Thyroid gland (tissue), 4 donors: ENCODE results near the gene EHD3. TPM values are rescaled to one million over a fixed set of nuclear protein-coding genes. Genes with fewer than 3 reads are reported as not detected.

Experiments
- DNase-seq, 2 donors: peaks; one replicate each; pipeline ENCODE4 v3.0.0-alpha.2; 2019
- H3K27ac ChIP-seq, 3 donors: fragments of 200-600 bp; sonication (generic); 1 replicate in 2 of 3; 2 replicates in 1 of 3; pipeline ENCODE4 v1.5.1; 2016 to 2019; ENCODE audit warnings: mild to moderate bottlenecking in 1 of 3, moderate library complexity in 1 of 3
- H3K27me3 ChIP-seq: fragments of 200-600 bp; sonication (generic); one replicate; pipeline ENCODE4 v1.5.1; 2019
- H3K36me3 ChIP-seq, 2 donors: fragments of 200-600 bp; sonication (generic); one replicate each; pipeline ENCODE4 v1.5.1; 2016 to 2019
- H3K4me1 ChIP-seq, 2 donors: fragments of 200-600 bp; sonication (generic); one replicate each; pipeline ENCODE4 v1.5.1; 2017 to 2019
- H3K4me3 ChIP-seq, 3 donors: fragments of 200-600 bp; sonication (generic); replicated peaks in 1 of 3; 1 replicate in 2 of 3; 2 replicates in 1 of 3; pipeline ENCODE4 v1.5.1; 2016; ENCODE audit warnings: mild to moderate bottlenecking in 1 of 3
- H3K9me3 ChIP-seq: fragments of 200-600 bp; sonication (generic); one replicate; pipeline ENCODE4 v1.5.1; 2017
- CTCF ChIP-seq, 6 experiments: fragments of 200-600 bp in 3 of 6; fragments of 450-650 bp in 3 of 6; sonication (generic) in 3 of 6; IDR thresholded peaks; one replicate each; pipeline ENCODE4 v1.5.1; 2016 to 2019; ENCODE audit warnings: antibody characterized with exemption in 6 of 6, mild to moderate bottlenecking in 2 of 6, inconsistent platforms in 1 of 6, moderate library complexity in 1 of 6
- POLR2A ChIP-seq, 2 donors: fragments of 450-650 bp; IDR thresholded peaks; one replicate each; pipeline ENCODE4 v1.6.1; 2017; ENCODE audit warnings: antibody characterized with exemption in 2 of 2, mild to moderate bottlenecking in 2 of 2, moderate library complexity in 1 of 2
- WGBS, 2 donors: methylation state at CpG; one replicate each; pipeline ENCODE4 v1.1.5; 2017; 5-methylcytosine and 5-hydroxymethylcytosine counted together
- intact Hi-C: fragments of 100-400 bp; cut with DNase I; formaldehyde crosslinking; loops from one replicate; pipeline ENCODE4 v1.15.1; 2023
- total RNA-seq, 4 donors: library from RNA; depleted of rRNA; stranded (reverse); fragments of >200 nt; gene quantifications; one replicate each; pipeline ENCODE4 v1.2.3, GENCODE V29; 2016

EHD3 gene
- total RNA-seq, 4 donors from 2014 or later: 4.2 to 9.2 (median 5.5) TPM

DNA sequence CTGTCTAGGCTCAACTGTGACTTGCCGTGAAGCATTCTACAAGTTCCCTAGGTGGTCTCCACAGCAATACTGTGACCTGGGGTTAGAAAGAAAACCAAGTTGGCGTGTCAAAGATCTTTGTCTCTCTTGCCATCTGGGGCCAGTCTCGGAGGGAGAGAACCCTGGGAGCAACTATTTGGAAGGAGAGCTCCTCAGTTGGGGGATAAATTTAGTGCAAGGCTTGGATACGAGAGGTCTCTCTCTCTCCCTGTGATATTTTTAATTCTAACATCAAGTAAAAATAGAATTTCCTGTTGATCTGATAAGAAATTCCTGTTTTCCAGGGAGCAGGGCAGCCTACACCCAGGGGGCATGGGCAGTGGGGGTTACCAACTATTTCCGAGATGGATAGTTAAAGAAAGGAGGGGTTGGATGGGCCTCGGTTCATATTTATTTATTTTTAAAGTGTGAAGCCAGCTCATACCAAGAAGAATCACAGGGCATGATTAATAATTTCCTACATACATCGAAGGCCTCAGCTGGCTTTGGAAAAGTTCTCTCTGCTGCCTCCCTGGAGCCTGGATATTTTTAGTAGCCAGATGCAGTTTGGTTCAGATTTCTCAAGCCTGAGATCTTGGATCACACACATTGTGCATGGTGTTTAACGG is 62.8 kb downstream of the EHD3 start:
- intact Hi-C loops: no loop called here
- Histone ChIP-seq H3K27ac (no peak overlapping the region), H3K36me3 (no peaks in the 10 kb centered on the region), H3K4me1 (no peaks in the 10 kb centered on the region), H3K4me3 (no peak overlapping the region), H3K9me3 (no peaks in the 10 kb centered on the region), H3K27me3 (no peaks in the 10 kb centered on the region)
- TF ChIP-seq CTCF (IDR thresholded peaks at IDR 0.05) (no peak), POLR2A (IDR thresholded peaks at IDR 0.05) (no peak)
- WGBS, 2 donors: 57 to 62% methylated on average over 8 of the region's 8 CpGs
- DNase-seq: no peak

- Histone ChIP-seq H3K27ac (no peak overlapping the region), H3K9me3 (no peaks in the 10 kb centered on the region), H3K4me1 (no peaks in the 10 kb centered on the region), H3K4me3 (no peak overlapping the region), H3K27me3 (no peaks in the 10 kb centered on the region), H3K36me3 (no peaks in the 10 kb centered on the region)
- DNase-seq: no peak
- TF ChIP-seq POLR2A (IDR thresholded peaks at IDR 0.05): no peak
- TF ChIP-seq CTCF (IDR thresholded peaks at IDR 0.05): no peak
- 61 to 73% methylated on average over 1 of the region's 1 CpG for WGBS, 2 donors
- intact Hi-C loops: no loop called here
These were observed 63.8 kb downstream of the EHD3 start for GRCh38 chr2:31297751-31298150.

DNA sequence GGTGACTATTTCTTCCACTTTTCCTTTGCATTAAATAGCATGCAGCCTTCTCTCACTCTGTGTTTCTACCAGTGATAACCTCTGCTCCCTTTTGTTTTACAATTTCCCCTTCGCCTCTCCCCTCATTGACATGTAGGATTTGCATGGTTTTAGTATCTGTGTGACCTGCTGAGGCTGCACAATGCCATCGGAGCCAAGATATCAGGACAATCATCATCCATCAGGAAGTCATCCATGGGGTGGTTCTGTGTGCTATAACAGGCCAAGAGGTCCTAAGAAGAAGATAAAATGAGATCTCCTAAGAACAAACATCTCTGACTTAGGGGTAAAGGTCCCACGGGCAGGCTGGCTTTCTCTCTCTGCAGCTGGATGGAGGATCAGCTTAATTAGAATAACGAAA is 65.6 kb downstream of the EHD3 start:
- Histone ChIP-seq H3K4me3 (no peak overlapping the region), H3K27me3 (no peaks in the 10 kb centered on the region), H3K36me3 (no peaks in the 10 kb centered on the region), H3K9me3 (no peaks in the 10 kb centered on the region), H3K4me1 (no peaks in the 10 kb centered on the region), H3K27ac (no peak overlapping the region)
- 51 to 53% methylated on average over 4 of the region's 4 CpGs for WGBS, 2 donors
- TF ChIP-seq CTCF (IDR thresholded peaks at IDR 0.05): no peak
- TF ChIP-seq POLR2A (IDR thresholded peaks at IDR 0.05): no peak
- intact Hi-C loops: no loop called here
- DNase-seq: no peak

DNA sequence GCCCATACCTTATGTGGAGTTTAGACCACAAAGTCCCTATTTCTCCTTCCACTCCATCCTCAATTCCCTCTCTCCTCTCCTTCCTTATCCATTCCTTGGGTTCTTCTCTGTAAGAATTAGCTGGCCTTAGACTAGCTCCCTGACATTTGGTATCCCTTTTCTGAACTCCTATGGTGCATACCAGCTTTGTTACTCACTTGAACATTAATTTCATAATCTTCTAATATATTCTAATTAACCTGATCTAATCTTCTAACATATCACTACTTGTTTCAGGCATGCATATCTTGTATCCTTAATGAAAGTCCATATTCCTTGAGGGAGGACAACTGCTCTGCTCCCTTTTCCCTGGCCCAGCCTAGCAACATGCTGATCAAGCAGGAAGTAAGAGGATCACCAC is 66.4 kb downstream of the EHD3 start:
- DNase-seq: no peak
- Histone ChIP-seq H3K4me1 (no peaks in the 10 kb centered on the region), H3K27ac (no peak overlapping the region), H3K9me3 (no peaks in the 10 kb centered on the region), H3K36me3 (no peaks in the 10 kb centered on the region), H3K27me3 (no peaks in the 10 kb centered on the region), H3K4me3 (no peak overlapping the region)
- TF ChIP-seq POLR2A (IDR thresholded peaks at IDR 0.05): no peak
- no peak for TF ChIP-seq CTCF (IDR thresholded peaks at IDR 0.05)
- intact Hi-C loops: no loop called here

- intact Hi-C loops: no loop called here
- H3K4me3 ChIP-seq: no peak overlapping the region
- 68 to 73% methylated on average over 5 to 9 of the region's 9 CpGs for WGBS, 2 donors
- no peak overlapping the region for H3K27ac ChIP-seq
- no peaks in the 10 kb centered on the region for H3K27me3 ChIP-seq
- H3K4me1 ChIP-seq: no peaks in the 10 kb centered on the region
- no peaks in the 10 kb centered on the region for H3K36me3 ChIP-seq
- TF ChIP-seq CTCF (IDR thresholded peaks at IDR 0.05) (no peak), POLR2A (IDR thresholded peaks at IDR 0.05) (no peak)
- no peak for DNase-seq
- H3K9me3 ChIP-seq: no peaks in the 10 kb centered on the region
These were observed 69.1 kb downstream of the EHD3 start for GRCh38 chr2:31302940-31303563.
